HG02642 (cell line): Measurements from ENCODE around the gene MBD3L5.
"Not testable (repeated sequence)": the region's sequence is repeated elsewhere in the genome, so short reads cannot be mapped to it uniquely, and the experiment has no call there.

ENCODE experiments used
- ATAC-seq: cut with Tn5 transposase; IDR thresholded peaks from one replicate; pipeline ENCODE4 v1.9.1; 2021; ENCODE audit warnings: mild to moderate bottlenecking; ENCODE audit not compliant: unreplicated experiment, poor library complexity

Gene MBD3L5

DNA sequence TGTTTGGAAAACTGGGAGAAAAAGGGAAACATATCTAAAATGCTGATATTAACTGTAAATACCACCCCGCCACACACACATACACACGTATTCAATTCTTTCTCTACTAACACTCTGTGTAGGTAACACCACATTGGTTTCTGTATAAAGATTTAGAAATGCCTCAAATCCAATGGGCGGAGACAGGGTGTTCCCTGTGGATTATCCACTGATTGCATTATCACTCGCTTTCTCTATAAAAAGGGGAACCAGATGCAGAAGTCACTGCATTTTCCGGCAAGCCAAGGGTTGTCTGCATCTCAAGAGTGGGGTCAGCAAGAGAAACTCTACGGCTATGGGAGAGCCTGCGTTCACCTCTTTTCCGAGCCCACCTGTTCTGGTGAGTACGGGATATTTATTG lies at the start of gene MBD3L5:
Gene MBD3L5 (plus strand): TSS at position 301 of the 400 bp plus-strand sequence. CDS start 34 bp downstream, at position 335.
- ATAC-seq = not testable (repeated sequence)

GRCh38 chr19:6983448-6983847 lies 46.9 kb upstream of the MBD3L5 start:
- no peak for ATAC-seq

- ATAC-seq = no peak
Observed at GRCh38 chr19:6987850-6988249, 42.5 kb upstream of the MBD3L5 start.

DNA sequence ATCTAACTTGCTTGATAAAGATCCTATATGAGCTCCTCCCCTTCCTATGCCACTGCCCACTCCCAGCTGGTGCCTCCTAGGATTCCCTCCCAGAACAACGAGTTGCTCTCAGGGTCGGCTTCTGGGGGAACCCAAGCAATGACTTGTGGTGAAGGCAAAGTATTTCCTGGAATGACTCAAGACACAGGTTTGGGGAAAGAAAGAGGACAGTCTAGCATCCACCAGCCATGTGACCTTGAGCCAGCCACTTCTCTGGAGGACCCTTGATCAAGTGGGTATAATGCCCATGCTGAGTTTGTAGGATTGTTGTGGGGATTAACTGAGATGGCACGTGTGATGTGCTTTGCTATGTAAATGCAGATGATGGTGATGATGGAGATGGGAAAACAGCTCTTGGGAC lies 42.1 kb upstream of the MBD3L5 start:
- no peak for ATAC-seq

- no peak for ATAC-seq
Observed at GRCh38 chr19:6995054-6995453, 35.3 kb upstream of the MBD3L5 start.

- no peak for ATAC-seq
Observed at GRCh38 chr19:6996810-6997209, 33.6 kb upstream of the MBD3L5 start.

DNA sequence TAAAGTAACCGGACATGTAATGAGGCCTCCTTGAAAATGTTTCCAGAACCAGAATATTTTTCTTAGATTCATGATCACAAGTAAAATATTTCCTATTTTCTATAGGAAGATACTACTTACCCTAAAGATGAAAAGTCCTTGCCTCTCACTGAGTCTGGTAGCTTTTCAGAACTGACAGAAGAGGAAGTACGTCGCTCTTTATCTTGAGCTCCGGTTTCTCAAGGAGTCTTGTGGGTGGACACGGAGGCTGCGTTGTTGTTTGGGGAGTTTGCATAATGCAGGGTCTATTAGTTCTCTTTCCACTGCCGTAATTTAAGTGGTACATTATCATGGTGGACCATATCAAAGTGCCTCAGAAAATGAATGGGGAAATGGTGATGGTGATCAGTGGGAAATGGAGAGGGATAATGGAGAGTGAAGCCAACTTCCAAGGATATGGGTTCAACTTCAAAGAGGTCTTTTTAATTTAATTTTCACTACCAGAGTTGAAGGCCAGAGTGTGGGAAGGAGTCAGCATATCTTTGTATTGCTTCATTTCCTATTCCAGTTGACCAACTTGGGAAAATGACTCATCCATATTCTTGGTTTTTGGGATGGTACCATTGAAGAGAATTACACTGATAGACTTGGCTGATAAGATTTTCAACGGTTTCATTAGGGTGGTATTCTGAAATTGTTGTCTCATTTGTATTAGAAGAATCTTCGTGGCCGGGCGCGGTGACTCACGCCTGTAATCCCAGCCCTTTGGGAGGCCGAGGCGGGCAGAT lies 32.5 kb upstream of the MBD3L5 start:
- no peak for ATAC-seq

- ATAC-seq = no peak
Observed at GRCh38 chr19:6999933-7000332, 30.4 kb upstream of the MBD3L5 start.

GRCh38 chr19:7000333-7000732 lies 30.0 kb upstream of the MBD3L5 start:
- no peak for ATAC-seq

DNA sequence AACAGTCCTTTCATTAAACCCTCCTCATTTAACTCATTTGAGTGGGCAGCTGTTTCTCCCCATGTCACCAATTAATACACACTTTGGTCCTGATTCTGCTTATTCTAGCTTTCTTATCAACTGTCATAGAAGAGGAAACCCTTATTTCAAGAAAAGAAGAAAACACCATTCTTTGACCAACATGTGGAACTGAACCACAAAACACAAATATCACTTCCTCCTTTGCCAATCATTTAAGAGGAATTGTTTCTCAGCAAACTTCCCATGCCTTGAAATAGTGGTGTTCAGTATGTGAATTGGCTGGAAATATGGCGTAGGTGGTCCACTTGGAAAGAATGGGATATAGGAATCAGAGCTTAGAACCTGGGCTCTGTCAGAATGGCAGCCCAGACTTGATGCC lies 29.6 kb upstream of the MBD3L5 start:
- ATAC-seq = no peak

GRCh38 chr19:7004313-7004931 lies 26.0 kb upstream of the MBD3L5 start:
- no peak for ATAC-seq

GRCh38 chr19:7006135-7006704 lies 24.2 kb upstream of the MBD3L5 start:
- no peak for ATAC-seq

- ATAC-seq = no peak
Observed at GRCh38 chr19:7007859-7008258, 22.5 kb upstream of the MBD3L5 start.

DNA sequence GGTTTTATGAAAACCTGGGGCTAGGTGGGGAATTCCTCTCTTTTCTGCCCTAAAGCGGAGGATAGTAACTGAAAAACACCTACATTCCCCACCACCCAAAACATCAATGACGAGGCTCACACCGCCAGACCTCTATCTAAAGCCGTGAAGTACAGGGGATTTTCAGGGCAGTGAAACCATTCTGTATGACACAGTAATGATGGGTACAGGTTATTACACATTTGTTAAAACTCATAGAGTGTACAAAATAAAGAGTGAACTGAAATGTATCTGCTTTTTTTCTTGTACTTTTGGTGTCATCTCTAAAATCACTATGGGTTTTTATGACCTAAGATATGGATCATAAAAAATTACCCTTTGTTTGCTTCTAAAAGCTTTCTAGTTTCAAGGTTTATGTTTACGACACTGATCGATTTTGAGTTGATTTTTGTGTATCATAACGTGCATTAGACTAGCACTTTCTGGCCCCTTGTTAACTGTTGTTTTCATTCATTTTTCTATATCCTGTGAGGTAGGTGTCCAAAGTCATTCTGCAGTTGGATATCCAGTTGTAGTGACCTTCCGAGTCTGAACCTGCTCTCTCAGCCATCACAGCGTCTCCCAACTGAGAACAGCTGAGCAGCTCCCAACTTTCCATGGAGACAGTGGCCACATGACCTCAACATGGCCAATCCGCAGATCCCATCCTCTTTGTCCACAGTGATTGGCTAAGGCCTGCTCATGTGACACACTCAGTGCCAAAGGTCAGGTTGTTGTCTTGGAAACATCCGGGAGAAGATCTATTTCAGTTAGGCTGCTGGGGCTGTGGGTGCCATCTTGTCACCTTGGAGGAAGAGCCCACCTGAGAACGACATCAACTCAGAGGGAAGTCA lies 19.4 kb upstream of the MBD3L5 start:
- ATAC-seq = no peak

- ATAC-seq = no peak
Observed at GRCh38 chr19:7013678-7014077, 16.7 kb upstream of the MBD3L5 start.

- no peak for ATAC-seq
Observed at GRCh38 chr19:7018828-7019227, 11.6 kb upstream of the MBD3L5 start.

DNA sequence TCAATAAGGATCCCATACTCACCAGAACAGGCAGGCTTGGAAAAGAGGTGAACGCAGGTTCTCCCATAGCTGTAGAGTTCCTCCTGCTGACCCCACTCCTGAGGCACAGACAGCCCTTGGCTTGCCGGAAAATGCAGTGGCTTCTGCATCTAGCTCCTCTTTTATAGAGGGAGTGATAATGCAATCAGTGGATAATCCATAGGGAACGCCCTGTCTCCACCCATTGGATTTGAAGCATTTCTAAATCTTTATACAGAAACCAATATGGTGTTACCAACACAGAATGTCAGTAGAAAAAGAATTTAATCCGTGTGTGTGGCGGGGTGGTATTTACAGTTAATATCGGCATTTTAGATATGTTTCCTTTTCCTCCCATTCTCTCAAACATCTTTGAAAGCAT lies 9.0 kb upstream of the MBD3L5 start, which contains the start of gene MBD3L2B:
Gene MBD3L2B (minus strand): TSS at position 101 of the 400 bp plus-strand sequence. CDS start 34 bp downstream, at position 67.
- not testable (repeated sequence) for ATAC-seq

GRCh38 chr19:7028790-7029189 lies 1.6 kb upstream of the MBD3L5 start:
- not testable (repeated sequence) for ATAC-seq

DNA sequence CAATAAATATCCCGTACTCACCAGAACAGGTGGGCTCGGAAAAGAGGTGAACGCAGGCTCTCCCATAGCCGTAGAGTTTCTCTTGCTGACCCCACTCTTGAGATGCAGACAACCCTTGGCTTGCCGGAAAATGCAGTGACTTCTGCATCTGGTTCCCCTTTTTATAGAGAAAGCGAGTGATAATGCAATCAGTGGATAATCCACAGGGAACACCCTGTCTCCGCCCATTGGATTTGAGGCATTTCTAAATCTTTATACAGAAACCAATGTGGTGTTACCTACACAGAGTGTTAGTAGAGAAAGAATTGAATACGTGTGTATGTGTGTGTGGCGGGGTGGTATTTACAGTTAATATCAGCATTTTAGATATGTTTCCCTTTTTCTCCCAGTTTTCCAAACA lies 9.7 kb downstream of the MBD3L5 start, which contains the start of gene MBD3L4:
Gene MBD3L4 (minus strand): TSS at position 101 of the 400 bp plus-strand sequence. CDS start 35 bp downstream, at position 66.
- not testable (repeated sequence) for ATAC-seq

- ATAC-seq = not testable (repeated sequence)
Observed at GRCh38 chr19:7041563-7041962, 11.2 kb downstream of the MBD3L5 start.
